ENCODE measurements around the gene A1CF. TPM values are rescaled to one million over a fixed set of nuclear protein-coding genes. Genes with fewer than 3 reads are reported as not detected.

A1CF gene
- total RNA-seq, 1 donor = not detected

DNA sequence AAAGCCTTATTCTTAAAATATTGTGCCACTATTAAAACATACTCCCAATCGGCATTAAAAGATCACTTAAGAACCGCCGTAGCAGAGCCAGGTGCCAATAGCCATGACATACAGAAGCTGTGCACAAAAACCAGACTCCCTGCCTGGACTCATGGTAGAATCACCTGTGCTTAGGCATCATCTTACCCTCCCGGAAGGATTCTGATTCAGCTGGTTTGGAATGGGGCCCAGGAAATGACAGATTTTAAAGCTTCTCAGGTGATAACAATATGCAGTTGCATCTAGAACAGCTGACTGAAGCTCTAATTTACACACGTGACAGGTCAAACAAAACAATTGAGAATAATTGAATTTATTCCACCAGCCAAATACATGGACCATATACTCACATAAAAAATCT is 10.7 kb downstream of the A1CF start:
- Histone ChIP-seq H3K27me3 (ENCODE audit: insufficient read depth, low read length) (no peaks in the 10 kb centered on the region), H3K36me3 (ENCODE audit: insufficient read depth, low read length) (no peaks in the 10 kb centered on the region), H4K20me1 (ENCODE audit: insufficient read depth, low read length) (no peaks in the 10 kb centered on the region), H3K4me2 (ENCODE audit: insufficient read depth, low read length) (no peak overlapping the region), H3K4me3 (ENCODE audit: insufficient read depth, low read length) (no peak overlapping the region), H3K9me3 (ENCODE audit: low read depth, low read length) (no peaks in the 10 kb centered on the region), H2AFZ (ENCODE audit: low read length) (no peak overlapping the region), H3K4me1 (ENCODE audit: insufficient read depth, low read length) (no peaks in the 10 kb centered on the region), H3K27ac (ENCODE audit: low read depth, low read length) (no peak overlapping the region), H3K79me2 (ENCODE audit: insufficient read depth, low read length) (no peaks in the 10 kb centered on the region)
- TF ChIP-seq, protein P1, sequence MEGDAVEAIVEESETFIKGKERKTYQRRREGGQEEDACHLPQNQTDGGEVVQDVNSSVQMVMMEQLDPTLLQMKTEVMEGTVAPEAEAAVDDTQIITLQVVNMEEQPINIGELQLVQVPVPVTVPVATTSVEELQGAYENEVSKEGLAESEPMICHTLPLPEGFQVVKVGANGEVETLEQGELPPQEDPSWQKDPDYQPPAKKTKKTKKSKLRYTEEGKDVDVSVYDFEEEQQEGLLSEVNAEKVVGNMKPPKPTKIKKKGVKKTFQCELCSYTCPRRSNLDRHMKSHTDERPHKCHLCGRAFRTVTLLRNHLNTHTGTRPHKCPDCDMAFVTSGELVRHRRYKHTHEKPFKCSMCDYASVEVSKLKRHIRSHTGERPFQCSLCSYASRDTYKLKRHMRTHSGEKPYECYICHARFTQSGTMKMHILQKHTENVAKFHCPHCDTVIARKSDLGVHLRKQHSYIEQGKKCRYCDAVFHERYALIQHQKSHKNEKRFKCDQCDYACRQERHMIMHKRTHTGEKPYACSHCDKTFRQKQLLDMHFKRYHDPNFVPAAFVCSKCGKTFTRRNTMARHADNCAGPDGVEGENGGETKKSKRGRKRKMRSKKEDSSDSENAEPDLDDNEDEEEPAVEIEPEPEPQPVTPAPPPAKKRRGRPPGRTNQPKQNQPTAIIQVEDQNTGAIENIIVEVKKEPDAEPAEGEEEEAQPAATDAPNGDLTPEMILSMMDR (IDR thresholded peaks at IDR 0.05; ENCODE audit: extremely low read depth, low read depth, low read length) = no peak
- DNase-seq (ENCODE audit: insufficient read length, low spot score, missing footprints) = no peak

DNA sequence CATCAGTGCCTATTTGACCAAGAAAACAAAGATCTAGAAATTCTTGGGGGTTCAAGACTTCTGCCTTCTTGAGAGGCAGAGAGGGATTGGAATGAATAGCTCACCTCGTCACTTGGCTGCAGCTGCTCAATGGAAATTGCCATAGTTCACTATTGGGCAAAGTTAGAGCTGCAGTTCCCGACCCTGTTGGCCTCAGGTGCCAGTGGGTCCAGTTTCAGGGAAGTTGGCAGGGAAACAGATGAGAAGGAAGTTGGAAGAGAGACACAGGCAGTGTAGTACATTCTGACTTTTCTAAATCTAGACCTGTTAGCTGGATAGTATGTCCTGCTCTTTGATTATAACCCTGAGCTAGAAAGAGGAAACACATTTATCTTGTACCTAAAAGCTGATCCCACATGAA is 19.1 kb downstream of the A1CF start:
- Histone ChIP-seq H3K4me3 (ENCODE audit: insufficient read depth, low read length) (no peak overlapping the region), H3K36me3 (ENCODE audit: insufficient read depth, low read length) (no peaks in the 10 kb centered on the region), H2AFZ (ENCODE audit: low read length) (no peak overlapping the region), H3K27ac (ENCODE audit: low read depth, low read length) (no peak overlapping the region), H3K4me2 (ENCODE audit: insufficient read depth, low read length) (no peak overlapping the region), H4K20me1 (ENCODE audit: insufficient read depth, low read length) (no peaks in the 10 kb centered on the region), H3K4me1 (ENCODE audit: insufficient read depth, low read length) (no peaks in the 10 kb centered on the region), H3K9me3 (ENCODE audit: low read depth, low read length) (no peaks in the 10 kb centered on the region), H3K79me2 (ENCODE audit: insufficient read depth, low read length) (no peaks in the 10 kb centered on the region), H3K27me3 (ENCODE audit: insufficient read depth, low read length) (peaks cover 3% of the 10 kb centered on the region)
- no peak for DNase-seq (ENCODE audit: insufficient read length, low spot score, missing footprints)
- TF ChIP-seq, protein P1 (IDR thresholded peaks at IDR 0.05; ENCODE audit: extremely low read depth, low read depth, low read length) = no peak

DNA sequence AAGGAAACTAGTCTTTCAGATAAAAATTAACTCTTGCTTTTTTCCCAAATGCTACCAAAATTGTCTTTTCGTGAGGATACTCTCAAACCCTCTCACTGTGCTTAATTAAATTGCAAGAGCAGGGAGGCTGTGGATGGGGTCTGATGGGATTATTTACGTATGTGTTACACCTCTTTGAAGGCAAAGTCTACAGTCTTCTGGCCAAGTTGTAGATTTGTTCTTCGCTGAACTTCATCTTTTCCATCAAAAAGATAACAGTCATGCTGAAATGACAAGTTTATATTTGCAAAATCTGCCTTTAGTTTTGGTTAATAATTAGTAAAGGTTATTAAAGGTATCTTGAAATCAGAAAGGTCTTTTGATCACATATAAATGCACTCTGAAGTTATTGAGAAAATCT is 22.7 kb downstream of the A1CF start:
- Histone ChIP-seq H2AFZ (ENCODE audit: low read length) (no peak overlapping the region), H3K4me2 (ENCODE audit: insufficient read depth, low read length) (no peak overlapping the region), H3K9me3 (ENCODE audit: low read depth, low read length) (no peaks in the 10 kb centered on the region), H3K36me3 (ENCODE audit: insufficient read depth, low read length) (no peaks in the 10 kb centered on the region), H3K79me2 (ENCODE audit: insufficient read depth, low read length) (no peaks in the 10 kb centered on the region), H3K4me3 (ENCODE audit: insufficient read depth, low read length) (no peak overlapping the region), H3K4me1 (ENCODE audit: insufficient read depth, low read length) (no peaks in the 10 kb centered on the region), H3K27ac (ENCODE audit: low read depth, low read length) (no peak overlapping the region), H4K20me1 (ENCODE audit: insufficient read depth, low read length) (no peaks in the 10 kb centered on the region), H3K27me3 (ENCODE audit: insufficient read depth, low read length) (peaks cover 3% of the 10 kb centered on the region)
- TF ChIP-seq, protein P1 (IDR thresholded peaks at IDR 0.05; ENCODE audit: extremely low read depth, low read depth, low read length) = no peak
- no peak for DNase-seq (ENCODE audit: insufficient read length, low spot score, missing footprints)

DNA sequence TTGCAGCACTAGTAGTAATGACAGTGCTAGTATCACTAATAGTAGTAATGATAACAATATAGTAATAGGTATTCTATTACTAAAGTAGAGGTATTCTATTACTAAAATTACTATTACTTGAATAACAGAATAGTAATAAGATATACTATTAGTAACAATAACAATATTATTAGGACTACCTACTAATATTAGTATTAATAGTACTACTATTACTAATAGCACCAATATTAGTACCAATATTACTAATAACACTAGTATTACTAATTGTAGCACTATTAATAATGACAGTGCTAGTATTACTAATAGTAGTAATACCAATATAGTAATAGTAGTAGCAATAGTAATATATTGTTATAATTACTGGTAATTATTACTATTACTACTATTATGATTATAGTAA is 24.1 kb downstream of the A1CF start:
- TF ChIP-seq, protein P1 (IDR thresholded peaks at IDR 0.05; ENCODE audit: extremely low read depth, low read depth, low read length) = no peak
- Histone ChIP-seq H3K9me3 (ENCODE audit: low read depth, low read length) (no peaks in the 10 kb centered on the region), H3K4me3 (ENCODE audit: insufficient read depth, low read length) (no peak overlapping the region), H3K79me2 (ENCODE audit: insufficient read depth, low read length) (no peaks in the 10 kb centered on the region), H3K4me2 (ENCODE audit: insufficient read depth, low read length) (no peak overlapping the region), H3K27ac (ENCODE audit: low read depth, low read length) (no peak overlapping the region), H3K36me3 (ENCODE audit: insufficient read depth, low read length) (no peaks in the 10 kb centered on the region), H2AFZ (ENCODE audit: low read length) (no peak overlapping the region), H4K20me1 (ENCODE audit: insufficient read depth, low read length) (no peaks in the 10 kb centered on the region), H3K27me3 (ENCODE audit: insufficient read depth, low read length) (peaks cover 3% of the 10 kb centered on the region), H3K4me1 (ENCODE audit: insufficient read depth, low read length) (no peaks in the 10 kb centered on the region)
- DNase-seq (ENCODE audit: insufficient read length, low spot score, missing footprints) = no peak

All from osteoblast (primary cell).